Ascending aorta (tissue), 2 donors: ENCODE data around the gene EFNB3. TPM values are rescaled to one million over a fixed set of nuclear protein-coding genes. Genes with fewer than 3 reads are reported as not detected.
A peak's percentile ranks its signal among the peaks of the same experiment; 100 is the strongest.

Experiments
- DNase-seq, 2 donors: peaks; one replicate each; pipeline ENCODE4 v3.0.0-alpha.2; 2019; ENCODE audit warnings: low spot score in 2 of 2
- H3K27ac ChIP-seq, 2 donors: fragments of 200-600 bp; sonication (generic); one replicate each; pipeline ENCODE4 v1.5.1; 2016 to 2017; ENCODE audit warnings: mild to moderate bottlenecking in 1 of 2
- H3K27me3 ChIP-seq: fragments of 200-600 bp; sonication (generic); one replicate; pipeline ENCODE4 v1.5.1; 2017
- H3K36me3 ChIP-seq, 2 donors: fragments of 200-600 bp; sonication (generic); one replicate each; pipeline ENCODE4 v1.5.1; 2016
- H3K4me1 ChIP-seq, 2 donors: fragments of 200-600 bp; sonication (generic); one replicate each; pipeline ENCODE4 v1.5.1; 2016 to 2017; ENCODE audit warnings: mild to moderate bottlenecking in 1 of 2
- H3K4me3 ChIP-seq, 2 donors: fragments of 200-600 bp; sonication (generic); one replicate each; pipeline ENCODE4 v1.5.1; 2016 to 2017; ENCODE audit warnings: mild to moderate bottlenecking in 1 of 2
- H3K9me3 ChIP-seq, 2 donors: fragments of 200-600 bp; sonication (generic); one replicate each; pipeline ENCODE4 v1.5.1; 2016
- CTCF ChIP-seq, 3 experiments: fragments of 200-600 bp in 2 of 3; fragments of 450-650 bp in 1 of 3; sonication (generic) in 2 of 3; IDR thresholded peaks; one replicate each; pipeline ENCODE4 v1.5.1; 2016 to 2019; ENCODE audit warnings: antibody characterized with exemption in 3 of 3, mild to moderate bottlenecking in 1 of 3, moderate library complexity in 1 of 3
- intact Hi-C: fragments of 100-400 bp; cut with DNase I; formaldehyde crosslinking; loops from one replicate; pipeline ENCODE4 v1.15.1; 2023
- total RNA-seq: library from RNA; depleted of rRNA; stranded (reverse); fragments of >200 nt; gene quantifications from one replicate; pipeline ENCODE4 v1.1.0, GENCODE V29; 2016

EFNB3 gene
- total RNA-seq, 1 donor from 2014 or later, result not detected

DNA sequence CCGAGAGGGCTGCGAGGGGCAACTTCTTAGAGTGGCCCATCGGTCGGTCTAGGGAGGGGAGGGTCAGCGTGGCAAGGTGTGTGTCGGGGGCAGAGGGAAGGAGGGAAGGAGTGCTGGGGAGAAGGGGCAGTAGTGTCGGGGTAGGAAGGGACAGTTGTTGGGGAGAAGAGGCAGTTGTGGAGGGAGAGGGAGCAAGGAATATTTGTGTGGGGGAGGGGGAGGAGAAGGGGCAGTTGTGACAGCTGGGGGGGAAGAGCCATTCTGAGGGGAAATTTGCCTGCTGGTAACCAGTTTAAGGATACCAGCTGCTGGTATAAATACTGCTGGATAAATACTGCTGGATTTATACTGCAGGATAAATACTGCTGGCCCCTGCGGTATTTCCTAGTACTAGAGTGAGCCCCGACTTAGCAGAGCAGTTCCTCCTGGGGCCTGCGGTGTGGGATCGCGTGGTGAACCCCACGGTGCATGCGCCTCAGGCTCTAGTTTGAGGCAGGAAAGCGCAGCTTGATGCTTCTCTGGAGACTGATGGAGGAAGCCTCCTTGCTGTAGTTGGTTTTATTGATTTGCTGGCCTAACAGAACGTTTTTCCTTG, 12.9 kb downstream of the EFNB3 start:
- TF ChIP-seq CTCF (IDR thresholded peaks at IDR 0.05), result no peak
- no peak for DNase-seq
- no peaks in the 10 kb centered on the region for H3K36me3 ChIP-seq
- no peaks in the 10 kb centered on the region for H3K9me3 ChIP-seq
- peak overlapping the region; percentile 69 to 73 for H3K4me3 ChIP-seq
- intact Hi-C loops, result loop anchor here (1.0 kb wide), 1 partner anchor 30 kb away; the partner anchor contains the start of gene WRAP53
- H3K27ac ChIP-seq, result no peak overlapping the region
- peaks cover 0 to 18% of the 10 kb centered on the region in 2 donors for H3K4me1 ChIP-seq
- no peaks in the 10 kb centered on the region for H3K27me3 ChIP-seq

DNA sequence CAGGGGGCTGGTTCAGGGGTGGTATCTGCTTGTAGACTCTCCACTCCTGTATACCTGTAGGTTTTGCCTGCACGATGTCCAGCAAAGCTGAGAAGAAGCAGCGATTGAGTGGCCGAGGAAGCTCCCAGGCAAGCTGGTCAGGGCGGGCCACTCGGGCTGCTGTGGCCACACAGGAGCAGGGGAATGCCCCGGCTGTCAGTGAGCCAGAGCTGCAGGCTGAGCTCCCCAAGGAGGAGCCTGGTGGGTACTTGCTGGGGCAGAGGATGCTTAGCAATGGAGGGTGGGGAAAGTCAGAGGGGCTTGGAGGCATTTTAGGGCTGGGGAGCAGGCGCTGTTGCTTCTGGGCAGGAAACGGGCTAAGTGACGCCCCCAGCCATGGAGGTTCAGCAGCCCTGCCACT, 14.7 kb downstream of the EFNB3 start:
- H3K36me3 ChIP-seq, result no peaks in the 10 kb centered on the region
- no peak for DNase-seq
- intact Hi-C loops, result no loop called here
- H3K27me3 ChIP-seq, result no peaks in the 10 kb centered on the region
- peaks cover 0 to 18% of the 10 kb centered on the region in 2 donors for H3K4me1 ChIP-seq
- H3K4me3 ChIP-seq, result no peak overlapping the region
- no peak for TF ChIP-seq CTCF (IDR thresholded peaks at IDR 0.05)
- H3K27ac ChIP-seq, result no peak overlapping the region
- H3K9me3 ChIP-seq, result no peaks in the 10 kb centered on the region

DNA sequence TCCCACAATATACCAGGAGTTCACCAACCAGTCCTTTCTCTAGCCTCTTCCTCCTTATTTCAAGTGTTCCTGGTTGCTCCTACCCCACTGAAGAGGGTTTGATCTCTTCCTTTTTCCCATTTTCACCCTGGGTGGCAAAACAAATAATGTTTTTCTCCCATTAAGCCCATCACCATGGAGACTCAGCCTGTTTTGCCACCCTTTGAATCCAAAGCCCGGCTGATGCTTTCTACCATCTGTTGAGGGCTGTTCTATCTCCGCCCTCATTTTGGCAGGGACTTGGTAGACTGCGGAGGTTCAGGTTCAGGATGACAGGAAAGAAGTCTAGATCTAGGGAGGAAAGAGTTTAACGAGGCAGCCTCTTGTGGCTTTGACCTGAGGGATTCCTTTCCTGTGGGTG, 15.1 kb downstream of the EFNB3 start:
- no peak overlapping the region for H3K27ac ChIP-seq
- intact Hi-C loops, result no loop called here
- peaks cover 0 to 18% of the 10 kb centered on the region in 2 donors for H3K4me1 ChIP-seq
- H3K36me3 ChIP-seq, result no peaks in the 10 kb centered on the region
- no peaks in the 10 kb centered on the region for H3K9me3 ChIP-seq
- no peak for DNase-seq
- no peak overlapping the region for H3K4me3 ChIP-seq
- TF ChIP-seq CTCF (IDR thresholded peaks at IDR 0.05), result no peak
- no peaks in the 10 kb centered on the region for H3K27me3 ChIP-seq

- no peak overlapping the region for H3K27ac ChIP-seq
- H3K9me3 ChIP-seq, result no peaks in the 10 kb centered on the region
- no peak overlapping the region for H3K4me3 ChIP-seq
- no peak for DNase-seq
- peaks cover 0 to 15% of the 10 kb centered on the region in 2 donors for H3K4me1 ChIP-seq
- no peaks in the 10 kb centered on the region for H3K27me3 ChIP-seq
- no peak for TF ChIP-seq CTCF (IDR thresholded peaks at IDR 0.05)
- H3K36me3 ChIP-seq, result no peaks in the 10 kb centered on the region
- intact Hi-C loops, result no loop called here
Measured at GRCh38 chr17:7721612-7722011, 16.6 kb downstream of the EFNB3 start.

DNA sequence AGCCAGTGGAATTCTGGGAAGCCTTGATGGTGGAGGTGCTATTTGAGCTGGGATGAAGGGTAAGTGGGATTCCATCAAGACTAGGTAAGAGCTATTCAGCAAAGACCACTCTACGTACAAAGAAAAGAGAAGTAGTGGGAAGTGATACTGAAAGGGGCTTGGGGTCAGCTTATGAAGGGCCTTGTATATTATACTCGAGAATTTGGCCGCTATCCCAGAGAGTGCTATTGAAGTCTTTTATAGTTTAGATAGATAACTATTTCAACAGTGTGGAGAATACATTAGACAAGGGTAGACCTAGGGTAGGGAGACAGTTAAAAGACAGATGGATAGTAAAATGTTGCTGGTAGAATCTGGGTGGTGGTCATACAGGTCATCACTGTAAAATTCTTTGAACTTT, 22.9 kb downstream of the EFNB3 start:
- no peak overlapping the region for H3K27ac ChIP-seq
- no peak overlapping the region for H3K4me3 ChIP-seq
- H3K9me3 ChIP-seq, result no peaks in the 10 kb centered on the region
- H3K27me3 ChIP-seq, result no peaks in the 10 kb centered on the region
- DNase-seq, result peak in 1 of 2 donors; percentile 3
- no peaks in the 10 kb centered on the region for H3K4me1 ChIP-seq
- no peak for TF ChIP-seq CTCF (IDR thresholded peaks at IDR 0.05)
- H3K36me3 ChIP-seq, result no peaks in the 10 kb centered on the region
- intact Hi-C loops, result no loop called here

DNA sequence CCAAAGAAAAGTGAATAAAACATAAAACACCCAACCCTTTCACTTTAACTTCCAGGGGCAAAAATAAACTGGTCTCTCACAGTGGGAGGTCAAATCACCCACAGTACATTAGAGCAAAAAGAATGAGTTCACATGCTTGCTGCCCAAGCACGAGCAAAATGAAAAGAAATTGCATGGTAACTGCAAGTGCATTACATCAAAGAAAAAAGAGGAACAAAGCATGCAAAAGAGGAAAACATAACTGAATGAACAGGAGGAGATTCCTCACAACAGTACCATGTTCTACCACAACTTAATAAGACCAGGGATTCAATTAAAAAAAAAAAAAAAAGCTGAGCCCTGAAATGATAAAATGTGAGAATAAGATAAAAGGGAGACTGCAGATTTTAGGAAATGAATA, 24.8 kb downstream of the EFNB3 start:
- Histone ChIP-seq H3K27ac (no peak overlapping the region), H3K4me3 (no peak overlapping the region), H3K36me3 (no peaks in the 10 kb centered on the region), H3K4me1 (no peaks in the 10 kb centered on the region), H3K9me3 (no peaks in the 10 kb centered on the region), H3K27me3 (no peaks in the 10 kb centered on the region)
- intact Hi-C loops, result no loop called here
- no peak for TF ChIP-seq CTCF (IDR thresholded peaks at IDR 0.05)
- no peak for DNase-seq
